OCI-LY3 (cell line): ENCODE data around the gene LMNA.

Experiments used
- H2AFZ ChIP-seq: fragments of 200-600, 300-600 bp; shearing (Covaris generic); 2 replicates; pipeline ENCODE4 v1.6.0; 2014; ENCODE audit warnings: antibody characterized with exemption, low read depth, low read length
- H3K27ac ChIP-seq: fragments of 200-600, 300-600 bp; sonication (generic); 2 replicates; pipeline ENCODE4 v1.5.1; 2014; ENCODE audit warnings: mild to moderate bottlenecking, low read length, moderate library complexity, mixed read lengths
- H3K27me3 ChIP-seq: fragments of 200-600, 300-600 bp; sonication (generic); 2 replicates; pipeline ENCODE4 v1.6.1; 2014; ENCODE audit warnings: low read depth, low read length, mixed read lengths
- H3K36me3 ChIP-seq: fragments of 200-600, 300-600 bp; sonication (generic); replicated peaks from 2 replicates; pipeline ENCODE3; 2014; ENCODE audit warnings: low read depth, low read length, mixed read lengths
- H3K4me1 ChIP-seq: fragments of 300-600, 200-600 bp; sonication (generic); 2 replicates; pipeline ENCODE4 v1.6.1; 2014; ENCODE audit warnings: low read length, mixed read lengths
- H3K4me2 ChIP-seq: fragments of 200-600, 300-600 bp; sonication (generic); 2 replicates; pipeline ENCODE4 v1.6.1; 2014; ENCODE audit warnings: low read length, mixed read lengths
- H3K4me3 ChIP-seq: fragments of 300-600, 200-600 bp; sonication (generic); 2 replicates; pipeline ENCODE4 v1.5.1; 2014; ENCODE audit warnings: antibody characterized with exemption, mild to moderate bottlenecking, low read length, moderate library complexity
- H3K79me2 ChIP-seq: fragments of 300-600, 200-600 bp; shearing (Covaris generic); 2 replicates; pipeline ENCODE4 v1.6.1; 2014; ENCODE audit warnings: mild to moderate bottlenecking, low read length, mixed read lengths
- H3K9ac ChIP-seq: fragments of 300-600, 200-600 bp; shearing (Covaris generic); 2 replicates; pipeline ENCODE4 v1.6.0; 2014; ENCODE audit warnings: mild to moderate bottlenecking, low read length, moderate library complexity
- H3K9me3 ChIP-seq: fragments of 200-600, 300-600 bp; shearing (Covaris generic); 2 replicates; pipeline ENCODE4 v1.6.1; 2014; ENCODE audit warnings: low read length, mixed read lengths; ENCODE audit not compliant: insufficient read depth
- H4K20me1 ChIP-seq: fragments of 200-600, 300-600 bp; sonication (generic); 2 replicates; pipeline ENCODE4 v1.6.1; 2016; ENCODE audit warnings: low read length, mixed read lengths; ENCODE audit not compliant: insufficient read depth
- EZH2phosphoT487 ChIP-seq: fragments of 200-600 bp; shearing (Covaris generic); IDR thresholded peaks from 2 replicates; pipeline ENCODE4 v1.6.1; 2018; ENCODE audit warnings: antibody characterized with exemption, mixed run types, low read depth
- TF ChIP-seq, protein P1 (sequence below): fragments of 200-600, 300-600 bp; sonication (generic); IDR thresholded peaks from 2 replicates; pipeline ENCODE4 v1.5.1; 2014; ENCODE audit warnings: antibody characterized with exemption, low read length, low read depth

The LMNA gene

DNA sequence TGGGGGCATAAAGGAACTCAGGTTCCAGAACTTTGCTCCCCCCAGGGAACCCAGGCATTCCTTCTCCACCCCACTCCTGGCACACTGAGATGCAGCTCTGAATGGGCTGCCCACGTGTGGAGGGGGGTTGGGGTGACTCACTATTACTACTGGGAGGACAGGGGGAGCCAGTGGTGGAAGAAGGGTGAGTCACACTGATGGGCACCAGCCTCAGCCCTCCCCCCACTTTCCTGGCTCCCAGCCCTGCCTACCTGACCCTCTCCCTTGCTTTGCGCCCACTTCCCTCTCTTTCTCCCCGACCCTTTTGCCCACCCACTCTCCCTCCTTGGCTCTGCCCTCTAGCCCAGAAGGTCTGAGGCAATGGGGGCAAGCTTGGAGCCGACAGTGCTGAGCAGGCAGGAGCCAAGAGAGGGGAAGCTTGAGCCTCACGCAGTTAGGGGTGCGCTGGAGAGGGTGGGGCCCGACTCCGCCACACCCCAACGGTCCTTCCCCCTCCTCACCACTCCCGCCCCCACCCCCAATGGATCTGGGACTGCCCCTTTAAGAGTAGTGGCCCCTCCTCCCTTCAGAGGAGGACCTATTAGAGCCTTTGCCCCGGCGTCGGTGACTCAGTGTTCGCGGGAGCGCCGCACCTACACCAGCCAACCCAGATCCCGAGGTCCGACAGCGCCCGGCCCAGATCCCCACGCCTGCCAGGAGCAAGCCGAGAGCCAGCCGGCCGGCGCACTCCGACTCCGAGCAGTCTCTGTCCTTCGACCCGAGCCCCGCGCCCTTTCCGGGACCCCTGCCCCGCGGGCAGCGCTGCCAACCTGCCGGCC is at the start of gene LMNA:
LMNA (plus strand) TSS at position 611 of the 818 bp plus-strand sequence. CDS start 208 bp downstream, outside the sequence.
- H3K9me3 ChIP-seq: no peaks in the 10 kb centered on the region
- peaks cover under 1% of the 10 kb centered on the region; the same call in 1 of the 2 replicates for H3K4me1 ChIP-seq
- no peaks in the 10 kb centered on the region for H3K79me2 ChIP-seq
- peak within 1 kb of the TSS; percentile 0; the same call in 1 of the 2 replicates for H3K4me2 ChIP-seq
- H3K27ac ChIP-seq: no peak within 1 kb of the TSS
- H3K4me3 ChIP-seq: no peak within 1 kb of the TSS
- no peak within 1 kb of the TSS for H2AFZ ChIP-seq
- peaks cover 49% of the 10 kb centered on the region for H3K27me3 ChIP-seq
- H3K36me3 ChIP-seq: no peaks in the 10 kb centered on the region
- TF ChIP-seq, protein P1, sequence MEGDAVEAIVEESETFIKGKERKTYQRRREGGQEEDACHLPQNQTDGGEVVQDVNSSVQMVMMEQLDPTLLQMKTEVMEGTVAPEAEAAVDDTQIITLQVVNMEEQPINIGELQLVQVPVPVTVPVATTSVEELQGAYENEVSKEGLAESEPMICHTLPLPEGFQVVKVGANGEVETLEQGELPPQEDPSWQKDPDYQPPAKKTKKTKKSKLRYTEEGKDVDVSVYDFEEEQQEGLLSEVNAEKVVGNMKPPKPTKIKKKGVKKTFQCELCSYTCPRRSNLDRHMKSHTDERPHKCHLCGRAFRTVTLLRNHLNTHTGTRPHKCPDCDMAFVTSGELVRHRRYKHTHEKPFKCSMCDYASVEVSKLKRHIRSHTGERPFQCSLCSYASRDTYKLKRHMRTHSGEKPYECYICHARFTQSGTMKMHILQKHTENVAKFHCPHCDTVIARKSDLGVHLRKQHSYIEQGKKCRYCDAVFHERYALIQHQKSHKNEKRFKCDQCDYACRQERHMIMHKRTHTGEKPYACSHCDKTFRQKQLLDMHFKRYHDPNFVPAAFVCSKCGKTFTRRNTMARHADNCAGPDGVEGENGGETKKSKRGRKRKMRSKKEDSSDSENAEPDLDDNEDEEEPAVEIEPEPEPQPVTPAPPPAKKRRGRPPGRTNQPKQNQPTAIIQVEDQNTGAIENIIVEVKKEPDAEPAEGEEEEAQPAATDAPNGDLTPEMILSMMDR: no peak
- no peak for TF ChIP-seq EZH2phosphoT487
- H4K20me1 ChIP-seq: no peaks in the 10 kb centered on the region
- H3K9ac ChIP-seq: no peak within 1 kb of the TSS

DNA sequence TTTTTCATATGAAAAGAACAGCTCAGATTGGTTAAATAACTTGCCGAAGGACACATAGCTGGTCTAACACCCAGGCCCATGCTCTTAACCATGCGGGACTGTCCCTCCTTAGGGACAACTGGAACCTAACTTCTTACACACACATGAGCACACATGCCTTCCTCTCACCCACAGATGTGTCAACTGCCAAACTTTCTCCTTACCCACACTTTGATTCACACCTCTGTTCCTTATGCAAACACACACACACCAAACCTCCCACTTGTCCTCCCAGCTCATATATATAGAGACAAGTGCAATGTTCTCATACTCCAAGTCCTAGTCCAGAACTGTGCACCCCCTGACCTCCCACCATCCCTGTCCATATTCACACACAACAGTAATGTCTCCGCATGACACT is 49.3 kb upstream of the LMNA start:
- TF ChIP-seq, protein P1: no peak
- no peak for TF ChIP-seq EZH2phosphoT487
- Histone ChIP-seq H3K4me2 (no peak overlapping the region), H3K79me2 (no peaks in the 10 kb centered on the region)

DNA sequence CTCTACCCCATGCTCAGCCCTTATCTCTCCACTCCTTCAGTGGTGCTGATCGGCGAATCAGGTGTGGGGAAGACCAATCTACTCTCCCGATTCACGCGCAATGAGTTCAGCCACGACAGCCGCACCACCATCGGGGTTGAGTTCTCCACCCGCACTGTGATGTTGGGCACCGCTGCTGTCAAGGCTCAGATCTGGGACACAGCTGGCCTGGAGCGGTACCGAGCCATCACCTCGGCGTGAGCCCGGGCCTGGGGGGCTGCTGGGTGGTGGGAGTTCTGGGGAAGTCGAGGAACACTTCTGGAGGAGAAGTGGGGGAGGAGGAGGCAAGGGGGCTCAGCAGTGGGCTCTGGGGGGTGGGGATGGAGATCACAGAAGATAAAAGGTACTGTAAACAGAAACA is 48.6 kb upstream of the LMNA start:
- no peaks in the 10 kb centered on the region for H4K20me1 ChIP-seq
- H3K79me2 ChIP-seq: no peaks in the 10 kb centered on the region
- H2AFZ ChIP-seq: no peak overlapping the region
- no peaks in the 10 kb centered on the region for H3K27me3 ChIP-seq
- H3K4me3 ChIP-seq: no peak overlapping the region
- H3K4me2 ChIP-seq: no peak overlapping the region
- no peak overlapping the region for H3K27ac ChIP-seq
- no peaks in the 10 kb centered on the region for H3K36me3 ChIP-seq
- TF ChIP-seq, protein P1: no peak
- no peak for TF ChIP-seq EZH2phosphoT487
- H3K9me3 ChIP-seq: no peaks in the 10 kb centered on the region
- H3K4me1 ChIP-seq: no peaks in the 10 kb centered on the region
- H3K9ac ChIP-seq: no peak overlapping the region

More for the DNA sequence above, 49.3 kb upstream of the LMNA start:
- H2AFZ ChIP-seq: no peak overlapping the region
- H3K27me3 ChIP-seq: no peaks in the 10 kb centered on the region
- H3K36me3 ChIP-seq: no peaks in the 10 kb centered on the region
- H3K4me1 ChIP-seq: no peaks in the 10 kb centered on the region
- no peak overlapping the region for H3K4me3 ChIP-seq
- H3K9me3 ChIP-seq: no peaks in the 10 kb centered on the region
- no peaks in the 10 kb centered on the region for H4K20me1 ChIP-seq
- H3K9ac ChIP-seq: no peak overlapping the region
- H3K27ac ChIP-seq: no peak overlapping the region

DNA sequence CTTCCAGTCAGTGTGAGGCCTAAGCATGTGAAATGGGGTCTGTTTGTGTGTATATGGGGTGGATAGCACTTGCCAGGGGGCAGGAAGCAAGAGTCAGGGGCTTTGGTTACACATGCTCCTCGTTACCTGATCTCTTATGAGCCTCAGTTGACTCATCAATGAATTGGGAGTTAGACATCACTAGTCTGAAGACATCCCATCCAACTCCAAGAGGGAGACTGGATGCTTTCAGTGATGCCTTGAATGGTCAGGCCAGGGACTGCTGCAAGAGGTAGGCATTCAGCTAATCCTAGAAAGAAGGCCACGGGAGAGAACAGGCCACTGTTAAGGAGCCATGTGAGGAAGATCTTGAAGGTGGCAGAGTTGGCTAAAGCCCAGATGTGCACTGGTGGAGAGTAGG is 47.2 kb upstream of the LMNA start:
- Histone ChIP-seq H3K4me1 (no peaks in the 10 kb centered on the region), H3K36me3 (no peaks in the 10 kb centered on the region), H3K4me3 (no peak overlapping the region), H3K79me2 (no peaks in the 10 kb centered on the region), H3K27ac (no peak overlapping the region), H3K9me3 (no peaks in the 10 kb centered on the region), H4K20me1 (no peaks in the 10 kb centered on the region), H2AFZ (no peak overlapping the region), H3K4me2 (no peak overlapping the region), H3K27me3 (no peaks in the 10 kb centered on the region), H3K9ac (no peak overlapping the region)
- no peak for TF ChIP-seq EZH2phosphoT487
- TF ChIP-seq, protein P1: no peak
